H9 (cell line): Measurements from ENCODE around the gene CLEC18B. TPM values are rescaled to one million over a fixed set of nuclear protein-coding genes. Genes with fewer than 3 reads are reported as not detected.

Experiments used
- DNase-seq: peaks from one replicate; pipeline ENCODE4 v3.0.0-alpha.2; 2017
- H2AFZ ChIP-seq: one replicate; pipeline ENCODE4 v1.6.1; 2013; ENCODE audit warnings: mild to moderate bottlenecking, low read length, control low read depth, moderate library complexity
- H2AK5ac ChIP-seq: 2 replicates; pipeline ENCODE4 v1.6.1; 2013; ENCODE audit warnings: low read length, control low read depth, mixed read lengths; ENCODE audit not compliant: insufficient read length
- H2BK120ac ChIP-seq: one replicate; pipeline ENCODE4 v1.6.1; 2013; ENCODE audit warnings: low read depth, mild to moderate bottlenecking, low read length, control low read depth, inconsistent platforms; ENCODE audit not compliant: poor library complexity, severe bottlenecking
- H2BK12ac ChIP-seq: 2 replicates; pipeline ENCODE4 v1.6.1; 2013; ENCODE audit warnings: low read length, control low read depth, mixed read lengths, low read depth; ENCODE audit not compliant: insufficient read length
- H2BK15ac ChIP-seq: 2 replicates; pipeline ENCODE4 v1.6.1; 2013; ENCODE audit warnings: low read depth, low read length, control low read depth
- H2BK20ac ChIP-seq: one replicate; pipeline ENCODE4 v1.6.1; 2013; ENCODE audit warnings: low read depth, mild to moderate bottlenecking, low read length, control low read depth, inconsistent platforms; ENCODE audit not compliant: poor library complexity, severe bottlenecking
- H2BK5ac ChIP-seq: 2 replicates; pipeline ENCODE4 v1.6.1; 2013; ENCODE audit warnings: low read length, control low read depth, mixed read lengths; ENCODE audit not compliant: insufficient read length
- H3K14ac ChIP-seq: 2 replicates; pipeline ENCODE4 v1.6.1; 2013; ENCODE audit warnings: low read length, control low read depth; ENCODE audit not compliant: insufficient read depth
- H3K18ac ChIP-seq: 2 replicates; pipeline ENCODE4 v1.6.1; 2013; ENCODE audit warnings: low read depth, mild to moderate bottlenecking, mixed read lengths, low read length, control low read depth; ENCODE audit not compliant: insufficient read length
- H3K23ac ChIP-seq: 2 replicates; pipeline ENCODE4 v1.6.1; 2013; ENCODE audit warnings: low read length, control low read depth, mixed read lengths, low read depth; ENCODE audit not compliant: insufficient read length
- H3K23me2 ChIP-seq: 2 replicates; pipeline ENCODE4 v1.6.1; 2013; ENCODE audit warnings: low read depth, mild to moderate bottlenecking, mixed read lengths, low read length, control low read depth; ENCODE audit not compliant: insufficient read length, poor library complexity, severe bottlenecking
- H3K27ac ChIP-seq: 2 replicates; pipeline ENCODE4 v1.5.1; 2013; ENCODE audit warnings: low read length, control low read depth, mixed read lengths, low read depth; ENCODE audit not compliant: insufficient read length
- H3K27me3 ChIP-seq: 2 replicates; pipeline ENCODE4 v1.6.1; 2013; ENCODE audit warnings: low read length, control low read depth, inconsistent platforms; ENCODE audit not compliant: insufficient read depth
- H3K4ac ChIP-seq: 2 replicates; pipeline ENCODE4 v1.6.1; 2013; ENCODE audit warnings: low read depth, mild to moderate bottlenecking, control low read depth, inconsistent platforms, low read length, moderate library complexity
- H3K4me1 ChIP-seq: 2 replicates; pipeline ENCODE4 v1.6.1; 2013; ENCODE audit warnings: low read length, control low read depth, inconsistent platforms; ENCODE audit not compliant: insufficient read depth
- H3K4me2 ChIP-seq: 2 replicates; pipeline ENCODE4 v1.6.1; 2013; ENCODE audit warnings: low read length, control low read depth, mixed read lengths; ENCODE audit not compliant: insufficient read length, insufficient read depth
- H3K56ac ChIP-seq: 2 replicates; pipeline ENCODE4 v1.6.1; 2013; ENCODE audit warnings: low read depth, mild to moderate bottlenecking, mixed read lengths, low read length, control low read depth; ENCODE audit not compliant: insufficient read length
- H3K79me1 ChIP-seq: 2 replicates; pipeline ENCODE4 v1.6.1; 2013; ENCODE audit warnings: low read depth, mild to moderate bottlenecking, moderate library complexity, low read length, control low read depth, inconsistent platforms; ENCODE audit not compliant: insufficient read depth, poor library complexity, severe bottlenecking
- H3K79me2 ChIP-seq: 2 replicates; pipeline ENCODE4 v1.6.1; 2013; ENCODE audit warnings: low read length, control low read depth, inconsistent platforms; ENCODE audit not compliant: insufficient read depth
- H3K9ac ChIP-seq: 2 replicates; pipeline ENCODE4 v1.6.1; 2013; ENCODE audit warnings: low read length, control low read depth, mixed read lengths; ENCODE audit not compliant: insufficient read length; ENCODE audit errors: extremely low read depth
- H3K9me3 ChIP-seq: one replicate; pipeline ENCODE4 v1.6.1; 2013; ENCODE audit warnings: low read depth, low read length, inconsistent platforms; ENCODE audit not compliant: control insufficient read depth
- H3T11ph ChIP-seq: one replicate; pipeline ENCODE4 v1.6.1; 2013; ENCODE audit warnings: mild to moderate bottlenecking, low read length, control low read depth, inconsistent platforms
- H4K20me1 ChIP-seq: one replicate; pipeline ENCODE4 v1.6.1; 2013; ENCODE audit not compliant: control insufficient read depth, insufficient read length, insufficient read depth
- H4K5ac ChIP-seq: 2 replicates; pipeline ENCODE4 v1.6.1; 2013; ENCODE audit warnings: low read depth, mild to moderate bottlenecking, mixed read lengths, low read length, control low read depth; ENCODE audit not compliant: insufficient read length
- H4K8ac ChIP-seq: replicated peaks from 2 replicates; pipeline ENCODE4 v1.6.1; 2013; ENCODE audit warnings: low read length, control low read depth, mixed read lengths, low read depth; ENCODE audit not compliant: insufficient read length
- H4K91ac ChIP-seq: 2 replicates; pipeline ENCODE4 v1.6.1; 2013; ENCODE audit warnings: low read depth, mild to moderate bottlenecking, moderate library complexity, mixed read lengths, low read length, control low read depth; ENCODE audit not compliant: insufficient read length
- H3K27ac Mint-ChIP-seq, 3 experiments: 2 replicates in 2 of 3; 3 replicates in 1 of 3; pipeline ENCODE4 v1.8.0; 2020 to 2021; ENCODE audit warnings: mixed read lengths in 3 of 3, mild to moderate bottlenecking in 1 of 3, moderate library complexity in 1 of 3
- H3K27me3 Mint-ChIP-seq: 2 replicates; pipeline ENCODE4 v1.8.0; 2021; ENCODE audit warnings: low read depth, mild to moderate bottlenecking, moderate library complexity, mixed read lengths
- H3K36me3 Mint-ChIP-seq, 3 experiments: 2 replicates in 2 of 3; 3 replicates in 1 of 3; pipeline ENCODE4 v1.8.0; 2020 to 2021; ENCODE audit warnings: low read depth in 3 of 3, mixed read lengths in 3 of 3; ENCODE audit not compliant: insufficient read depth in 1 of 3
- H3K4me1 Mint-ChIP-seq, 2 experiments: 2 replicates each; pipeline ENCODE4 v1.8.0; 2020; ENCODE audit warnings: mixed read lengths in 2 of 2
- H3K4me3 Mint-ChIP-seq, 2 experiments: 2 replicates in 1 of 2; 3 replicates in 1 of 2; pipeline ENCODE4 v1.8.0; 2020 to 2021; ENCODE audit warnings: mild to moderate bottlenecking in 2 of 2, mixed read lengths in 2 of 2, moderate library complexity in 1 of 2
- H3K9me3 Mint-ChIP-seq, 2 experiments: 2 replicates in 1 of 2; 3 replicates in 1 of 2; pipeline ENCODE4 v1.8.0; 2020; ENCODE audit warnings: mild to moderate bottlenecking in 2 of 2, mixed read lengths in 2 of 2, moderate library complexity in 1 of 2
- CTCF ChIP-seq: fragments of 200-600 bp; sonication (generic); conservative IDR thresholded peaks from 3 replicates; pipeline ENCODE4 v1.8.0; 2021; ENCODE audit warnings: antibody characterized with exemption, mild to moderate bottlenecking
- WGBS: extraction: QIAGEN DNeasy Blood & Tissue Kit; methylation state at CpG from one replicate; pipeline ENCODE4 v1.1.7; 2013; ENCODE audit warnings: missing lambda C conversion rate, low lambda C conversion rate, mixed read lengths; ENCODE audit not compliant: insufficient read length; ENCODE audit errors: extremely low coverage; 5-methylcytosine and 5-hydroxymethylcytosine counted together
- total RNA-seq: library from RNA; stranded (reverse); gene quantifications from 2 replicates; pipeline ENCODE4 v1.2.1, GENCODE V29; 2021

Gene CLEC18B
- total RNA-seq, 1 experiment from 2014 or later, result 0.37 TPM

GRCh38 chr16:74466872-74467271 lies 45.6 kb upstream of the CLEC18B start:
- no peak for DNase-seq
- Histone ChIP-seq H3K9me3 (no peaks in the 10 kb centered on the region), H3K79me2 (no peaks in the 10 kb centered on the region), H3K9ac (no peak overlapping the region), H4K8ac (no peak overlapping the region), H3K79me1 (no peaks in the 10 kb centered on the region), H2BK120ac (no peak overlapping the region), H3K14ac (no peak overlapping the region), H3K27ac (no peak overlapping the region), H3T11ph (no peak overlapping the region), H2BK12ac (no peak overlapping the region), H3K23me2 (no peaks in the 10 kb centered on the region), H3K4ac (no peak overlapping the region), H2AK5ac (no peak overlapping the region), H3K18ac (no peak overlapping the region), H4K20me1 (no peaks in the 10 kb centered on the region), H3K27me3 (no peaks in the 10 kb centered on the region), H2BK5ac (no peak overlapping the region), H2BK20ac (no peak overlapping the region), H3K4me1 (no peaks in the 10 kb centered on the region), H2AFZ (no peak overlapping the region), H2BK15ac (no peak overlapping the region), H3K4me2 (no peak overlapping the region), H3K23ac (no peak overlapping the region), H3K56ac (no peak overlapping the region), H4K91ac (no peak overlapping the region), H4K5ac (no peak overlapping the region)
- Mint-ChIP-seq H3K36me3 (peaks cover 53 to 96% (median 82%) of the 10 kb centered on the region in 3 experiments; a peak in 6 of 7 replicates), H3K27me3 (no peaks in the 10 kb centered on the region), H3K4me1 (no peaks in the 10 kb centered on the region), H3K27ac (no peak overlapping the region; a peak in 1 of 7 replicates), H3K9me3 (no peaks in the 10 kb centered on the region), H3K4me3 (no peak overlapping the region)
- no CpG with 5 or more reads among the region's 5 CpGs for WGBS
- TF ChIP-seq CTCF, result no peak
